Measurements from ENCODE around the gene KRTAP21-2. TPM values are rescaled to one million over a fixed set of nuclear protein-coding genes. Genes with fewer than 3 reads are reported as not detected.

Gene KRTAP21-2
- total RNA-seq, 2 experiments from 2014 or later = not detected

- H3K27me3 Mint-ChIP-seq = no peaks in the 10 kb centered on the region
- DNase-seq = no peak
- ChIA-PET CTCF (no interaction called here), POLR2A (no interaction called here)
- H3K4me3 Mint-ChIP-seq = no peak overlapping the region
- H3K27ac Mint-ChIP-seq = peak overlapping the region; percentile 16
- no peaks in the 10 kb centered on the region for H3K36me3 Mint-ChIP-seq
- H3K4me1 Mint-ChIP-seq (ENCODE audit: low read depth) = peaks cover 23% of the 10 kb centered on the region
- intact Hi-C loops (cut with micrococcal nuclease) = loop anchor here (5.0 kb wide), 2 partner anchors 370 to 1015 kb away; partner anchors contain the start of gene SCAF4
- peaks cover 7% of the 10 kb centered on the region for H3K9me3 Mint-ChIP-seq
Measured at GRCh38 chr21:30717105-30717504, 30.0 kb downstream of the KRTAP21-2 start.

DNA sequence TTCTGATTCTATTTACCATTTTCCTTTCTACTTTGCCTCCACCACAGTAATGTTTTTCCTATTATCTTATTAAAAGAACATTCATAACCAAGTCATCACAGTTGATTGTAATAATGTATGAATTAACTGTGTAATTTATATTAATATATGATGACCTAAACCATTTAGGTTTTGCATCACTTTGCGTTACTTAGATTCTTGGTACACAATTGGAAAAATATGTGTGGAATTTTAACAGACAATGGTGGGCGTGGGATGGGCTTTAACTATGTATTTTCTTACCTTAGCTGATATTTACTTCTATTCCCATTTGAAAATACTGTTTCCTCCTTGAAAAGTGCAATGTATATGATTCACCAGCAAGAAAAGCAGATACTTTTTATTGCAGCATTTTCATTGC is 32.1 kb downstream of the KRTAP21-2 start:
- intact Hi-C loops (cut with micrococcal nuclease) = loop anchor here (5.0 kb wide), 2 partner anchors 372 to 1017 kb away; partner anchors contain the start of gene SCAF4
- POLR2A ChIA-PET = no interaction called here
- peaks cover 21% of the 10 kb centered on the region for H3K9me3 Mint-ChIP-seq

DNA sequence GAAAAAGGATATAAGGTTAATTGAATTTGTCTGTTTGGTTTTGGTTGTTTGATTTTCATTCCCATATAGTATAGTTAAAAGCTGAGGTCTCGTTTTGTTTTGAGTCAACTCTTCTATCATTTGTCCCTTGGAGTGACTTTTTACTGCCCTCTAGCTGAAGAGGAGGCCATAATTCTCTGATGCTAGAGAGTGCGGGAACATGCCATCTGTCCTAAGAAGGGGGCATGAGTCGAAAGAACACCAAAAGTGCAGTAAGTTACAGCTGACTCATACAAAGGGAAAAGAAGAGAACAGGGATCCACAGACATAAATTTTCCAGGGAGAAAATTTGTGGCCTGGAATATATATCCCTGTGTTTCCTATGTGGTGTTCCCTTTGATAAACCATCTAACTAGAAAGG is 32.6 kb downstream of the KRTAP21-2 start:
- POLR2A ChIA-PET = no interaction called here
- H3K27ac Mint-ChIP-seq = no peak overlapping the region
- intact Hi-C loops (cut with micrococcal nuclease) = no loop called here
- DNase-seq = no peak
- H3K4me3 Mint-ChIP-seq = no peak overlapping the region
- H3K9me3 Mint-ChIP-seq = peaks cover 21% of the 10 kb centered on the region
- H3K27me3 Mint-ChIP-seq = no peaks in the 10 kb centered on the region
- H3K36me3 Mint-ChIP-seq = no peaks in the 10 kb centered on the region
- H3K4me1 Mint-ChIP-seq (ENCODE audit: low read depth) = peaks cover 23% of the 10 kb centered on the region
- CTCF ChIA-PET = interaction anchor here (0.6 kb wide), 1 partner anchor 372 kb away, joined by 6 read pairs; no protein-coding TSS in a partner anchor

More for the DNA sequence above, 32.1 kb downstream of the KRTAP21-2 start:
- H3K27ac Mint-ChIP-seq = no peak overlapping the region
- peaks cover 27% of the 10 kb centered on the region for H3K4me1 Mint-ChIP-seq (ENCODE audit: low read depth)
- no peaks in the 10 kb centered on the region for H3K27me3 Mint-ChIP-seq
- H3K36me3 Mint-ChIP-seq = no peaks in the 10 kb centered on the region
- DNase-seq = no peak
- CTCF ChIA-PET = interaction anchor here (0.6 kb wide), 1 partner anchor 371 kb away, joined by 6 read pairs; no protein-coding TSS in a partner anchor
- no peak overlapping the region for H3K4me3 Mint-ChIP-seq

DNA sequence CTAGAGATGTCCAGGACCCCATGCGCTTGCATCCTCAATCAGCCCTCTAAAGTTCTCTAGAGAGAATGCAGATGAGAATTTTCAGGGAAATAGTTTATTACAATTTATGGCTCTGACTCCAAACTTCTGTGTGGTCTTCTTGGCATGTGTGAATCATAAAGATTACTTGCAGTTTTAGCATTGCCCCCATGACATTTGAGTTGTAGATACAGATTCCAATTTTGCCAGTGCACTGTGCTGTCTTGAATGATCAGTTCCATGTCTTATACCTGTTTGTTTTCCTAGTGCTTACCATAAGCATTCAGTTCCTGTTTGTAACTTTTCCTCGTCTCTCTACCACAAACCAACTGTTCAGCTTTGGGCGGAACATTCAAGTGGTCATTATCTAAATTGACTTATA is 33.3 kb downstream of the KRTAP21-2 start:
- Mint-ChIP-seq H3K4me3 (no peak overlapping the region), H3K27me3 (no peaks in the 10 kb centered on the region), H3K27ac (no peak overlapping the region), H3K36me3 (no peaks in the 10 kb centered on the region), H3K9me3 (peaks cover 21% of the 10 kb centered on the region), H3K4me1 (ENCODE audit: low read depth) (peaks cover 17% of the 10 kb centered on the region)
- no peak for DNase-seq
- intact Hi-C loops (cut with micrococcal nuclease) = no loop called here
- POLR2A ChIA-PET = no interaction called here
- CTCF ChIA-PET = no interaction called here

GRCh38 chr21:30710499-30710898 is 36.6 kb downstream of the KRTAP21-2 start:
- POLR2A ChIA-PET = no interaction called here
- Mint-ChIP-seq H3K4me1 (ENCODE audit: low read depth) (peaks cover 4% of the 10 kb centered on the region), H3K36me3 (no peaks in the 10 kb centered on the region), H3K27ac (no peak overlapping the region), H3K27me3 (no peaks in the 10 kb centered on the region), H3K9me3 (peaks cover 21% of the 10 kb centered on the region), H3K4me3 (no peak overlapping the region)
- CTCF ChIA-PET = no interaction called here
- peak; percentile 23 for DNase-seq
- intact Hi-C loops (cut with micrococcal nuclease) = loop anchor here (1.0 kb wide), 1 partner anchor 8 kb away; the partner anchor contains the start of gene KRTAP21-3

- Mint-ChIP-seq H3K4me1 (ENCODE audit: low read depth) (peaks cover 4% of the 10 kb centered on the region), H3K4me3 (no peak overlapping the region), H3K36me3 (no peaks in the 10 kb centered on the region), H3K9me3 (peaks cover 14% of the 10 kb centered on the region), H3K27me3 (no peaks in the 10 kb centered on the region), H3K27ac (no peak overlapping the region)
- CTCF ChIA-PET = no interaction called here
- DNase-seq = no peak
- POLR2A ChIA-PET = no interaction called here
- intact Hi-C loops (cut with micrococcal nuclease) = no loop called here
Measured at GRCh38 chr21:30707409-30707808, 39.6 kb downstream of the KRTAP21-2 start.

Other genes starting within 250 kb of the KRTAP21-2 start
- gene KRTAP19-5, start 245.1 kb downstream of the KRTAP21-2 start, total RNA-seq = not detected
- gene KRTAP19-6, start 205.4 kb downstream of the KRTAP21-2 start, total RNA-seq = not detected
- gene KRTAP19-7, start 185.9 kb downstream of the KRTAP21-2 start, total RNA-seq = not detected
- not detected for gene KRTAP22-2, start 156.9 kb downstream of the KRTAP21-2 start, total RNA-seq
- gene KRTAP6-3, start 154.8 kb downstream of the KRTAP21-2 start, total RNA-seq = not detected
- gene KRTAP6-2, start 148.4 kb downstream of the KRTAP21-2 start, total RNA-seq = not detected
- not detected for gene KRTAP22-1, start 146.2 kb downstream of the KRTAP21-2 start, total RNA-seq
- not detected for gene KRTAP6-1, start 133.3 kb downstream of the KRTAP21-2 start, total RNA-seq
- not detected for gene KRTAP20-1, start 130.8 kb downstream of the KRTAP21-2 start, total RNA-seq
- not detected for gene KRTAP20-4, start 126.6 kb downstream of the KRTAP21-2 start, total RNA-seq
- gene KRTAP20-2, start 112.1 kb downstream of the KRTAP21-2 start, total RNA-seq = not detected
- not detected for gene KRTAP20-3, start 104.4 kb downstream of the KRTAP21-2 start, total RNA-seq
- not detected for gene KRTAP21-3, start 28.5 kb downstream of the KRTAP21-2 start, total RNA-seq
- gene KRTAP21-1, start 8.2 kb upstream of the KRTAP21-2 start, total RNA-seq = not detected
- not detected for gene KRTAP8-1, start 66.0 kb upstream of the KRTAP21-2 start, total RNA-seq
- not detected for gene KRTAP7-1, start 82.5 kb upstream of the KRTAP21-2 start, total RNA-seq
- not detected for gene KRTAP11-1, start 134.3 kb upstream of the KRTAP21-2 start, total RNA-seq

Measured in activated CD4-positive, alpha-beta memory T cell treated with anti-CD3 and anti-CD28 coated beads for 36 hours (primary cell).